HS-5 (cell line): ENCODE data around the gene CABLES1.

Experiments
- DNase-seq: peaks from one replicate; pipeline ENCODE4 v3.0.0-alpha.2; 2012; ENCODE audit warnings: low read depth

Gene CABLES1

GRCh38 chr18:23301972-23302371 is 166.7 kb downstream of the CABLES1 start:
- DNase-seq, result no peak

- no peak for DNase-seq
Observed at GRCh38 chr18:23302511-23302850, 167.2 kb downstream of the CABLES1 start.

DNA sequence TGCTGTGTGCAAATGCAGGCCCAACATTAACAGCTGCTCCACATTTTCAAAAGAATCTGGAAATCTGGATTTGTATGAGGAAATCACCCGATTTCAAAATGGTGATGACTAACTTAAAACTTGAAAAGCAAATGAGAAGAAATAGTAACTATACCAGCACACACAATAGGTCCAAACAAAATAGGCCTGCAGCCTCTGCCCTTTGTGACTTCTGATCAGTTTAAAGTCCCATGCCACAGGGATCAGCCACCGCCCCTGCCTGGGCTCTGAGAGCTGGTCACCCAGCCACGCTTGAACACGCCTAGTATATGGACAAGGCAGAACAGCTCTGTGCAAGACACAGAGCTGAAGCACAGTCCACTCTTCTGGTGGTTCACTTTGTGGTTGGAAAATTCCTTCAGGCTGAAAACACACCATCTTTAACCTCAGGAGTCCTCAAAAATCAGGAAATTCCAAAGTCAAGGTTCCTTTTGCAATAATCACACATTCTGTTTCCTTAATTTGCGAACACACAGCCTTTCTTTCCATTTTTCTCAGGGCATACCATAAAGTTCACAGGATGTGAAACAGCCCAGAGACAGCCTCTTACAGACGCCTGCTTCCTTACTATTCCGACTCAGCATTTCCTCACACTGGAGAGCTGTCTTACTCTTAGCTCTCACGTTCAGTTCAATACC is 167.7 kb downstream of the CABLES1 start:
- peak; percentile 93 for DNase-seq

GRCh38 chr18:23306822-23307221 is 171.5 kb downstream of the CABLES1 start:
- DNase-seq, result no peak

DNA sequence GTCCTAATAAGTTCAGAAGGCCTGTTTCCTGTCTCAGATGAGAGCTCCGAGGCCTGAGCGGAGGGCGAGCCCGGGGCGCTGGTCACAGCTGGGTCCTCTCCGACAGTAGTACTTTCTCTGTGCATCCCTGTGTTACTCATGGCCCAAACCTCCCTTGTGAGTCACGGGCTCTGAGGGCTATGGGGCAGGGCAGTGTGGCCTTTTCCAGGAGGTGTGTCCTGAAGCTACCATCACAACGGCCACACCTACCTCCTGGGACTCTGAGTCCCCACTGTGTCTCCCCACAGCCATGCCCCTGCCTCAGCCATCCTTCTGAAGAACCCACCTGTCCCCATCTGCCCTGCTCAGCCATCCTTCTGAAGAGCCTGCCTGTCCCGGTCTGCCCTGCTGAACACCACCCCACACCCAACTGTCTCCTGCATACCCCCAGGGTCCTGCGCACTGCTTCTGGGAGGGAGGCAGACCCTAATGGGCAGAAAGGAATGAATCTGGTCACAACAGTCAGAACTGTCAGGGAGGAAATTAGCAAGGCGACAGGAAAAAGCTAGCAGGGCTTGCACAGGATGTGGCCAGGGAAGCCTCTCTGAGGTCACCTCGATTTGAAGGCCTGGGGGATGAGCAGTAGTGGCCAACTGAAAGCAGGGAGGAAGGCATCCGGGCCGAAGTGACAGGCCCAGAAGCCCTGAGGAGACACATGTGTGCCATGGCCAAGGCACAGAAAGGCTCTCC is 172.4 kb downstream of the CABLES1 start:
- no peak for DNase-seq
